ENCODE measurements around the gene CTSF.

The CTSF gene

GRCh38 chr11:66554602-66555001 is 13.8 kb downstream of the CTSF start:
- ChIA-PET POLR2A (no interaction called here), CTCF (no interaction called here)
- TF ChIP-seq BHLHE40 (IDR thresholded peaks at IDR 0.05; ENCODE audit: borderline replicate concordance): no peak
- TF ChIP-seq NFRKB (IDR thresholded peaks at IDR 0.05): no peak
- TF ChIP-seq ARNT (IDR thresholded peaks at IDR 0.05): no peak
- no peak for TF ChIP-seq TARDBP (IDR thresholded peaks at IDR 0.05)
- TF ChIP-seq, protein P1, sequence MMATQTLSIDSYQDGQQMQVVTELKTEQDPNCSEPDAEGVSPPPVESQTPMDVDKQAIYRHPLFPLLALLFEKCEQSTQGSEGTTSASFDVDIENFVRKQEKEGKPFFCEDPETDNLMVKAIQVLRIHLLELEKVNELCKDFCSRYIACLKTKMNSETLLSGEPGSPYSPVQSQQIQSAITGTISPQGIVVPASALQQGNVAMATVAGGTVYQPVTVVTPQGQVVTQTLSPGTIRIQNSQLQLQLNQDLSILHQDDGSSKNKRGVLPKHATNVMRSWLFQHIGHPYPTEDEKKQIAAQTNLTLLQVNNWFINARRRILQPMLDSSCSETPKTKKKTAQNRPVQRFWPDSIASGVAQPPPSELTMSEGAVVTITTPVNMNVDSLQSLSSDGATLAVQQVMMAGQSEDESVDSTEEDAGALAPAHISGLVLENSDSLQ (IDR thresholded peaks at IDR 0.05): no peak
- no peak for DNase-seq (ENCODE audit: extremely low spot score)

DNA sequence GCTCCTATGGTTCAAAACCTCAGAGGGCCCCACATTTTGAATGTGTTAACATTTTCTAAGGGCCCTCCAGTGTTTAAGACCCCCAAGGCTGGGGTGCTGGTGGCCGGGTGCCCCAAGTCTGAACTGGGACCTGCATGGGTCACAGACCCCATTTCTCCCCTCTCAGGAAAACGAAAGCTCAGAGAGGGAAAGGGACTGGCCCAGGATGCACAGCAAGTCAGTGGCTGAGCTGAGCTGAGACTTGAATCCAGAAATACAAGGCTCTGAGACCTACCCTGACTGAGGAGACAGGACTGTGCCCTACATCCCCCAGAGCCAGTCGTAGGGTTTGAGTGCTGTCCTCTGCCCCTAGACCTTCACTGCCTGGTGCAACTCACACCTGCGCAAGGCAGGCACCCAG is 17.5 kb downstream of the CTSF start:
- ChIA-PET CTCF (no interaction called here), POLR2A (interaction anchor here (1.3 kb wide), 1 partner anchor 18 kb away, joined by 3 read pairs; the partner anchor contains the start of gene CTSF)
- TF ChIP-seq ZNF384 (IDR thresholded peaks at IDR 0.05) (no peak), FOXK2 (IDR thresholded peaks at IDR 0.05) (no peak), BHLHE40 (IDR thresholded peaks at IDR 0.05; ENCODE audit: borderline replicate concordance) (no peak), FOXA1 (IDR thresholded peaks at IDR 0.05) (no peak), HDGF (IDR thresholded peaks at IDR 0.05; ENCODE audit: borderline replicate concordance) (no peak), ARNT (IDR thresholded peaks at IDR 0.05) (no peak), SUZ12 (IDR thresholded peaks at IDR 0.05) (no peak), SP1 (IDR thresholded peaks at IDR 0.05) (no peak), ELF4 (IDR thresholded peaks at IDR 0.05) (no peak), NFRKB (IDR thresholded peaks at IDR 0.05) (no peak), LEF1 (IDR thresholded peaks at IDR 0.05; ENCODE audit: borderline replicate concordance) (no peak), TARDBP (IDR thresholded peaks at IDR 0.05) (no peak)
- TF ChIP-seq, protein P1 (IDR thresholded peaks at IDR 0.05): no peak
- DNase-seq (ENCODE audit: extremely low spot score): no peak

GRCh38 chr11:66549696-66550095 is 18.7 kb downstream of the CTSF start:
- no peak for TF ChIP-seq BHLHE40 (IDR thresholded peaks at IDR 0.05; ENCODE audit: borderline replicate concordance)
- no peak for TF ChIP-seq SUZ12 (IDR thresholded peaks at IDR 0.05)
- no peak for TF ChIP-seq ARNT (IDR thresholded peaks at IDR 0.05)
- no peak for TF ChIP-seq CTBP1 (IDR thresholded peaks at IDR 0.05; ENCODE audit: borderline replicate concordance)
- no peak for TF ChIP-seq SP1 (IDR thresholded peaks at IDR 0.05)
- TF ChIP-seq ELF4 (IDR thresholded peaks at IDR 0.05): no peak
- no peak for TF ChIP-seq FOXM1 (IDR thresholded peaks at IDR 0.05; ENCODE audit: borderline replicate concordance)
- ChIA-PET POLR2A (interaction anchor here (1.3 to 1.8 kb wide), 3 partner anchors 12 to 43 kb away, joined by 3 read pairs; partner anchors contain the start of genes CCDC87 and CTSF), CTCF (no interaction called here)
- DNase-seq (ENCODE audit: extremely low spot score): no peak

DNA sequence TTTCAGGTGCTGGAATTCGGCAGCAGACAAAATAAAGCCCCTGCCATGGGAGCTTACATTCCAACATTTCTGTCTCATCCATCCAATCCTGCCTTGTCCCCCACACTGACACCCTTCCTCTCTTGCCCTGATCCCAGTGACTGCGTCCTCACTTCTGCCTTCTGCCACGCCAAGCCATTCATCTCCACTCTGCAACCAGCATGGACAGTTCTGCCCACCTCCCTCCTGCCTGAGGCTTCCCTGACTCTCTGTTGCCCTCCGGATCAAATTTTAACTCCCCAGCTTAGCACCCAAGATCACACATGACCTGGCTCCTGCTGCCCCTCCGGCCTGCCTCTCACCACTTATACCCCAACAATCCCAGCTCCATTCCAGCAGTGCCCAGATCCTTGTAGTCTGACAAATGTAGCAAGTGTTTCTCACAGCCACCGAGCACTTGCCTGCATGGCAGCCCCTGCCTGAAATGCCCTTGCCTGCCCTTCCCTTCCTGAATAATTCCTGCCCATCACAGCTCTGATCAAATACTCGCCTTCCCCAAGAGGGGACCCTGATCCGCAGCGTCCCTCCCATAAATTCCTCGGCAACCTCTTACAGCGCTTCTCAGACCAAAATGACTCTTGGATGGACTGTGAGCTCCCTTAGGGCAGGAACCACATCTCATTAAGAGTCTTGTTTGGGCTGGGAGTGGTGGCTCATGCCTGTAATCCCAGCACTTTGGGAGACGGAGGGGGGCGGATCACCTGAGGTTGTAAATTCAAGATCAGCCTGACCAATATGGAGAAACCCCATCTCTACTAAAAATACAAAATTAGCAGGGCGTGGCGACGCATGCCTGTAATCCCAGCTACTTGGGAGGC is 19.4 kb downstream of the CTSF start:
- POLR2A ChIA-PET: interaction anchor here (1.4 to 1.8 kb wide), 2 partner anchors 12 to 44 kb away, joined by 3 read pairs; partner anchors contain the start of gene CCDC87

DNA sequence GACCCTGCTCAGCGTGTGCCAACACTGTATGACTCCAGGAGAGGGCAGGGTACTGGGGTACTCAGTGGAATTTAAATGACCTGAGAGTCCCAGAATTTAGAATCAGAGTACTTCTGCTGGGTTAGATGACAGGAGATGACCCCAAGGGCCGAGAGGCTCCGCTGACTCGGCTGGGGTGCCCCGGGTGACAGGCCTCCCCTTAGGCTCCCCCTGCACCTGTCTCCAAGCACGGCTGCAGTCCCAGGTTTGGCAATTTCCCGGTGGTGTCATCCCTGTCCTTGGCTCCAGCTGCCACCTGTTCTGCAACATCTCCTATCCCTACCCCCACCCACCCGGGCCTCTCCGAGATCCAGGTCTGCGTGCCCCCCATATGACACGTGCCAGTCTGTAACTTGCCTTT is 20.4 kb downstream of the CTSF start:
- no peak for DNase-seq (ENCODE audit: extremely low spot score)
- POLR2A ChIA-PET: no interaction called here
- CTCF ChIA-PET: interaction anchor here (0.6 to 1.3 kb wide), 2 partner anchors 130 to 185 kb away, joined by 3 to 7 read pairs; no protein-coding TSS in a partner anchor
- TF ChIP-seq TARDBP (IDR thresholded peaks at IDR 0.05) (no peak), SP1 (IDR thresholded peaks at IDR 0.05) (no peak), FOXK2 (IDR thresholded peaks at IDR 0.05) (no peak), LEF1 (IDR thresholded peaks at IDR 0.05; ENCODE audit: borderline replicate concordance) (no peak), HDGF (IDR thresholded peaks at IDR 0.05; ENCODE audit: borderline replicate concordance) (no peak), FOXM1 (IDR thresholded peaks at IDR 0.05; ENCODE audit: borderline replicate concordance) (no peak), ELF4 (IDR thresholded peaks at IDR 0.05) (no peak), ZNF384 (IDR thresholded peaks at IDR 0.05) (no peak), L3MBTL2 (conservative IDR thresholded peaks at IDR 0.05) (no peak), FOXA1 (IDR thresholded peaks at IDR 0.05) (no peak), NFRKB (IDR thresholded peaks at IDR 0.05) (no peak), ARNT (IDR thresholded peaks at IDR 0.05) (no peak), BHLHE40 (IDR thresholded peaks at IDR 0.05; ENCODE audit: borderline replicate concordance) (no peak), CTBP1 (IDR thresholded peaks at IDR 0.05; ENCODE audit: borderline replicate concordance) (no peak)
- TF ChIP-seq, protein P1 (IDR thresholded peaks at IDR 0.05): no peak

More for the DNA sequence above, 19.4 kb downstream of the CTSF start:
- DNase-seq (ENCODE audit: extremely low spot score): no peak
- TF ChIP-seq SP1 (IDR thresholded peaks at IDR 0.05) (no peak), FOXM1 (IDR thresholded peaks at IDR 0.05; ENCODE audit: borderline replicate concordance) (no peak), FOXK2 (IDR thresholded peaks at IDR 0.05) (no peak), SUZ12 (IDR thresholded peaks at IDR 0.05) (no peak), ELF4 (IDR thresholded peaks at IDR 0.05) (no peak), TARDBP (IDR thresholded peaks at IDR 0.05) (no peak), ZNF384 (IDR thresholded peaks at IDR 0.05) (no peak), LEF1 (IDR thresholded peaks at IDR 0.05; ENCODE audit: borderline replicate concordance) (no peak), NFRKB (IDR thresholded peaks at IDR 0.05) (no peak), CTBP1 (IDR thresholded peaks at IDR 0.05; ENCODE audit: borderline replicate concordance) (no peak), HDGF (IDR thresholded peaks at IDR 0.05; ENCODE audit: borderline replicate concordance) (no peak), ARNT (IDR thresholded peaks at IDR 0.05) (no peak), BHLHE40 (IDR thresholded peaks at IDR 0.05; ENCODE audit: borderline replicate concordance) (no peak), FOXA1 (IDR thresholded peaks at IDR 0.05) (no peak)
- TF ChIP-seq, protein P1 (IDR thresholded peaks at IDR 0.05): no peak
- CTCF ChIA-PET: interaction anchor here (0.6 to 1.3 kb wide), 3 partner anchors 130 to 535 kb away, joined by 3 to 7 read pairs (median 4); no protein-coding TSS in a partner anchor
